ENCODE measurements around the gene TREM1. TPM values are rescaled to one million over a fixed set of nuclear protein-coding genes. Genes with fewer than 3 reads are reported as not detected.

Gene TREM1
- polyA plus RNA-seq, 10 donors: 0.17 to 1.5 (median 0.31) TPM; not detected in 2

Other genes with a start within 250 kb of the TREM1 start
- gene UNC5CL, start 247.5 kb downstream of the TREM1 start, polyA plus RNA-seq (ENCODE audit: insufficient read length in 10 of 10): 1 to 10 TPM; 1.6 to 4.3 (median 2.9) TPM
- gene TSPO2, start 244.2 kb downstream of the TREM1 start, polyA plus RNA-seq (ENCODE audit: insufficient read length in 10 of 10): 1 to 10 TPM in 1 of 10 donors, under 1 TPM in 9; 0.49 to 1.1 (median 0.66) TPM
- 100 to 1,000 TPM; 324 to 690 (median 510) TPM for gene APOBEC2, start 233.5 kb downstream of the TREM1 start, polyA plus RNA-seq (ENCODE audit: insufficient read length in 10 of 10)
- gene OARD1, start 214.3 kb downstream of the TREM1 start, polyA plus RNA-seq (ENCODE audit: insufficient read length in 10 of 10): 10 to 100 TPM; 14.3 to 20.6 (median 17.1) TPM
- gene NFYA, start 213.7 kb downstream of the TREM1 start, polyA plus RNA-seq (ENCODE audit: insufficient read length in 10 of 10): 10 to 100 TPM; 20.0 to 33.6 (median 26.4) TPM
- under 1 TPM in 6 of 10 donors, not detected in 4; 0.21 to 0.37 (median 0.27) TPM for gene TREML1, start 132.3 kb downstream of the TREM1 start, polyA plus RNA-seq (ENCODE audit: insufficient read length in 10 of 10)
- gene TREM2, start 123.6 kb downstream of the TREM1 start, polyA plus RNA-seq (ENCODE audit: insufficient read length in 10 of 10): 1 to 10 TPM in 2 of 10 donors, under 1 TPM in 8; 0.22 to 1.8 (median 0.57) TPM
- gene TREML2, start 85.5 kb downstream of the TREM1 start, polyA plus RNA-seq (ENCODE audit: insufficient read length in 10 of 10): under 1 TPM in 9 of 10 donors, not detected in 1; 0.07 to 0.33 (median 0.15) TPM
- not detected for gene TREML4, start 58.3 kb downstream of the TREM1 start, polyA plus RNA-seq (ENCODE audit: insufficient read length in 10 of 10)
- gene NCR2, start 48.9 kb upstream of the TREM1 start, polyA plus RNA-seq (ENCODE audit: insufficient read length in 10 of 10): not detected